Mononuclear cell (primary cell): ENCODE results near the gene OR51B6. TPM values are rescaled to one million over a fixed set of nuclear protein-coding genes. Genes with fewer than 3 reads are reported as not detected.
"Not testable (repeated sequence)": the region's sequence is repeated elsewhere in the genome, so short reads cannot be mapped to it uniquely, and the experiment has no call there.

ENCODE experiments used
- H3K27me3 ChIP-seq: 2 replicates; pipeline ENCODE4 v1.6.0; 2011; ENCODE audit warnings: low read length, control low read depth; ENCODE audit not compliant: insufficient read depth
- H3K4me1 ChIP-seq: 2 replicates; pipeline ENCODE4 v1.5.1; 2011; ENCODE audit warnings: mild to moderate bottlenecking, low read length, control low read depth; ENCODE audit not compliant: insufficient read depth
- H3K4me3 ChIP-seq: 2 replicates; pipeline ENCODE4 v1.5.1; 2011; ENCODE audit warnings: mild to moderate bottlenecking, low read length, moderate library complexity
- H3K9me3 ChIP-seq: 2 replicates; pipeline ENCODE4 v1.5.1; 2011; ENCODE audit warnings: low read depth, mild to moderate bottlenecking, control low read depth, low read length
- total RNA-seq: library from RNA; depleted of rRNA; stranded (reverse); fragments of >200 nt; gene quantifications from one replicate; pipeline ENCODE4 v1.2.3, GENCODE V29; 2012

Gene OR51B6
- not detected for total RNA-seq

GRCh38 chr11:5351208-5351607 lies at the start of gene OR51B6:
Gene OR51B6, plus strand, starts transcription at chr11:5351508. Its CDS starts 0 bp downstream, at chr11:5351508.
- no peaks in the 10 kb centered on the region for H3K9me3 ChIP-seq
- H3K4me1 ChIP-seq = no peaks in the 10 kb centered on the region
- no peak within 1 kb of the TSS for H3K4me3 ChIP-seq
- no peaks in the 10 kb centered on the region for H3K27me3 ChIP-seq

DNA sequence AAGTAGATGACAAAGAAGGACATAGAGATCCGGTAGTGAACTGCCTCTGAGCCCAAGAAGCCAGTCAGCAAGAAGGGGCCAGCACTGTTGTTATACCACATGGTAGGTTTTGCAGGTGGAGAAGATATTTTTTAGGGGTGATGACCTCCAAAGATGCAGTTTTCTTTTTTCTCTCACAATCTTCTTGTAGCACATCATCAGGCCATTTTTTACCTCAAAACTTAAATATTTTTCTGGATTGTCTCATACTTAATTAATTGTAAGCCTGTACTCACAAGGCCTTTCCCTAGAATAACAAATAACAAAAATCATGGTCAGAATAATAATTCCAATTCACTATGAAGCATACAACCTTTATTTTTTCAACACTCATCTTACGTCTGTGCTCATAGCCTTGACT lies 49.5 kb upstream of the OR51B6 start, which contains the start of gene OR51B4:
OR51B4 (minus strand) TSS at position 101 of the 400 bp plus-strand sequence; CDS start at position 101, 0 bp downstream.
- no peak within 1 kb of the TSS for H3K4me3 ChIP-seq
- no peaks in the 10 kb centered on the region for H3K4me1 ChIP-seq
- no peaks in the 10 kb centered on the region for H3K9me3 ChIP-seq
- H3K27me3 ChIP-seq = no peaks in the 10 kb centered on the region

- Histone ChIP-seq H3K27me3 (no peaks in the 10 kb centered on the region), H3K9me3 (no peaks in the 10 kb centered on the region), H3K4me1 (no peaks in the 10 kb centered on the region), H3K4me3 (no peak overlapping the region)
These were observed 47.7 kb upstream of the OR51B6 start for GRCh38 chr11:5303626-5304025.

- no peaks in the 10 kb centered on the region for H3K27me3 ChIP-seq
- H3K4me1 ChIP-seq = no peaks in the 10 kb centered on the region
These were observed 47.3 kb upstream of the OR51B6 start for GRCh38 chr11:5304046-5304445.

GRCh38 chr11:5307256-5308019 lies 43.9 kb upstream of the OR51B6 start:
- Histone ChIP-seq H3K4me1 (no peaks in the 10 kb centered on the region), H3K27me3 (no peaks in the 10 kb centered on the region), H3K9me3 (no peaks in the 10 kb centered on the region), H3K4me3 (no peak overlapping the region)

More at GRCh38 chr11:5304046-5304445, 47.3 kb upstream of the OR51B6 start:
- Histone ChIP-seq H3K9me3 (no peaks in the 10 kb centered on the region), H3K4me3 (no peak overlapping the region)

- no peaks in the 10 kb centered on the region for H3K27me3 ChIP-seq
- H3K4me3 ChIP-seq = no peak overlapping the region
- no peaks in the 10 kb centered on the region for H3K9me3 ChIP-seq
- no peaks in the 10 kb centered on the region for H3K4me1 ChIP-seq
These were observed 40.9 kb upstream of the OR51B6 start for GRCh38 chr11:5310423-5310822.

DNA sequence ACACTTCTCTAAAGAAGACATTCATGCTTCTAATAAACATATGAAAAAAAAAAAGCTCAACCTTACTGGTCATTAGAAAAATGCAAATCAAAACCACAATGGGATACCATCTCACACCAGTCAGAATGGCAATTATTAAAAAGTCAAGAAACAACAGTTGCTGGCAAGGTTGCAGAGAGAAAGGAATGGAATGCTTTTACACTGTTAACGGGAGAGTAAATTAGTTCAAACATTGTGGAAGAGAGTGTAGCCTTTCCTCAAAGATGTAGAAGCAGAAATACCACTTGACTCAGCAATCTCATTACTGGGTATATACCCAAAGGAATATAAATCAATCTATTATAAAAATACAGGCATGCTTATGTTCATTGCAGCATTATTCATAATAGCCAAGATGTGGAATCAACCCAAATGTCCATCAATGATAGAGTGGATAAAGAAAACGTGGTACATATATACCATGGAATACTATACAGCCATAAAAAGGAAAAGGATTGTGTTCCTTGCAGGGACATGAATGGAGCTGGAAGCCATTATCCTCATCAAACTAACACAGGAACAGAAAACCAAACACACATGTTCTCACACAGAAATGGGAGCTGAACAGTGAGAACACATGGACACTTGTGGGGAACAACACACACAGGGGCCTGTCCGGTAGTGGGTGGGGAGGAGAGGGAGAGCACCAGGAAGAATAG lies 37.8 kb upstream of the OR51B6 start:
- not testable (repeated sequence) for H3K4me3 ChIP-seq, H3K9me3 ChIP-seq, H3K27me3 ChIP-seq, H3K4me1 ChIP-seq

DNA sequence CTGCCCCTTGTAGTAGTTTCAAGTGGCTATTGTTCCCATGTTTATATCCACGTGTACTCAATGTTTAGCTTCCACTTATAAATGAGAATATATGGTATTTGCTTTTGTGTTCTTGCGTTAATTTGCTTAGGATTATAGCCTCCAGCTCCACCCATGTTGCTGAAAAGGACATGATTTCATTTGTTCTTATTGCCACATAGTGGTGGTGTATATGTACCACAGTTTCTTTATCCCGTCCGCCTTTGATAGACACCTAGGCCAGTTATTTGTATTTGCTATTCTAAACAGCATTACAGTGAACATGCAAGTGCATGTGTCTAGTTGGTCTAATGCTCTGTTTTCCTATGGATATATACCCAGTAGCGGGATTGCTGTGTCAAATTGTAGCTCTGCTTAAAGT lies 34.0 kb upstream of the OR51B6 start:
- H3K4me1 ChIP-seq = no peaks in the 10 kb centered on the region
- H3K4me3 ChIP-seq = no peak overlapping the region
- no peaks in the 10 kb centered on the region for H3K27me3 ChIP-seq
- no peaks in the 10 kb centered on the region for H3K9me3 ChIP-seq

- Histone ChIP-seq H3K9me3 (no peaks in the 10 kb centered on the region), H3K4me3 (no peak within 1 kb of the TSS), H3K27me3 (no peaks in the 10 kb centered on the region), H3K4me1 (no peaks in the 10 kb centered on the region)
These were observed 27.1 kb upstream of the OR51B6 start, which contains the start of gene OR51B2 for GRCh38 chr11:5324197-5324596. Gene OR51B2, minus strand, starts transcription at chr11:5324297. Its CDS starts 0 bp downstream, at chr11:5324297.

GRCh38 chr11:5335170-5335569 lies 16.1 kb upstream of the OR51B6 start:
- no peak overlapping the region for H3K4me3 ChIP-seq

DNA sequence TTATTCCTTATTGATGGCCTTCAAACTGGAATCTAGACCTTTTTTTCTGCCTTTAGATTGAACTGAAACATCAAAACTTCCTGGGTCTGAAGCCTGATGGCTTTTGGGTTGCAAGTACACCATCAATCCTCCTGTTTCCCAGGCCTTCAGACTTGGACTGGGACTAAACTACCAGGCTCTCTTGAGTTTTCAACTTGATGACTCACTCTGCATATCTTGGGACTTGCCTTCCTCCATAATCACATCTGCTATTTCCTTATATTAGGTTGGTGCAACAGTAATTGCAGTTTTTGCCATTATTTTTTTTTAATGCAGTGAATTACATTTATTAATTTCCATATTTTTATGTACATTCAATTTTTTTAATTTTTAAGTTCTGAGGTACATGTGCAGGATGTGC lies 15.0 kb upstream of the OR51B6 start:
- Histone ChIP-seq H3K4me3 (no peak overlapping the region), H3K27me3 (no peaks in the 10 kb centered on the region), H3K9me3 (no peaks in the 10 kb centered on the region), H3K4me1 (no peaks in the 10 kb centered on the region)

More at GRCh38 chr11:5335170-5335569, 16.1 kb upstream of the OR51B6 start:
- Histone ChIP-seq H3K27me3 (no peaks in the 10 kb centered on the region), H3K9me3 (no peaks in the 10 kb centered on the region), H3K4me1 (no peaks in the 10 kb centered on the region)

GRCh38 chr11:5337253-5337652 lies 14.1 kb upstream of the OR51B6 start:
- not testable (repeated sequence) for H3K4me3 ChIP-seq, H3K9me3 ChIP-seq, H3K27me3 ChIP-seq, H3K4me1 ChIP-seq

- Histone ChIP-seq H3K4me1 (no peaks in the 10 kb centered on the region), H3K4me3 (no peak overlapping the region), H3K9me3 (no peaks in the 10 kb centered on the region), H3K27me3 (no peaks in the 10 kb centered on the region)
These were observed 11.5 kb upstream of the OR51B6 start for GRCh38 chr11:5339771-5340322.

GRCh38 chr11:5343474-5344335 lies 7.6 kb upstream of the OR51B6 start, which contains the start of gene OR51B5:
Gene OR51B5, minus strand, starts transcription at chr11:5343524. Its CDS starts 0 bp downstream, at chr11:5343524.
- Histone ChIP-seq H3K9me3 (no peaks in the 10 kb centered on the region), H3K4me1 (no peaks in the 10 kb centered on the region), H3K27me3 (no peaks in the 10 kb centered on the region), H3K4me3 (no peak within 1 kb of the TSS)
